Lower leg skin (tissue), 3 donors: ENCODE results near the gene DRC7.

ENCODE experiments used
- CTCF ChIP-seq, 3 donors: fragments of 450-650 bp; IDR thresholded peaks; one replicate each; pipeline ENCODE4 v1.5.1; 2016; ENCODE audit warnings: antibody characterized with exemption in 3 of 3, mild to moderate bottlenecking in 3 of 3, moderate library complexity in 2 of 3
- POLR2A ChIP-seq, 2 donors: fragments of 450-650 bp; IDR thresholded peaks; one replicate each; pipeline ENCODE4 v1.6.1; 2016 to 2017; ENCODE audit warnings: antibody characterized with exemption in 2 of 2, mild to moderate bottlenecking in 1 of 2, moderate library complexity in 1 of 2

GRCh38 chr16:57726433-57726947 lies 31.9 kb downstream of the DRC7 start:
- TF ChIP-seq POLR2A (IDR thresholded peaks at IDR 0.05) (no peak), CTCF (IDR thresholded peaks at IDR 0.05) (no peak)
